ENCODE measurements around the gene TMEM145. TPM values are rescaled to one million over a fixed set of nuclear protein-coding genes. Genes with fewer than 3 reads are reported as not detected.

TMEM145 gene
- total RNA-seq, 1 experiment from 2014 or later = 1.5 TPM

GRCh38 chr19:42343344-42344110 is 30.4 kb downstream of the TMEM145 start:
- Mint-ChIP-seq H3K4me3 (ENCODE audit: low read depth, unreplicated experiment) (no peak overlapping the region), H3K9me3 (ENCODE audit: low read depth, unreplicated experiment) (no peaks in the 10 kb centered on the region), H3K27me3 (ENCODE audit: unreplicated experiment) (no peaks in the 10 kb centered on the region), H3K27ac (ENCODE audit: unreplicated experiment) (no peak overlapping the region), H3K36me3 (ENCODE audit: insufficient read depth, unreplicated experiment) (no peaks in the 10 kb centered on the region), H3K4me1 (ENCODE audit: low read depth, unreplicated experiment) (no peaks in the 10 kb centered on the region)
- peak; percentile 49 for TF ChIP-seq CTCF (IDR thresholded peaks at IDR 0.05; ENCODE audit: unreplicated experiment)
- CTCF ChIA-PET = interaction anchor here (0.6 kb wide), 1 partner anchor 39 kb away, joined by 3 read pairs; no protein-coding TSS in a partner anchor
- no TSS peak for BruUV-seq (replicated peaks)
- no peak for DNase-seq
- intact Hi-C loops (cut with micrococcal nuclease; ENCODE audit: unreplicated experiment) = no loop called here

- intact Hi-C loops (cut with micrococcal nuclease; ENCODE audit: unreplicated experiment) = no loop called here
- DNase-seq = no peak
- Mint-ChIP-seq H3K36me3 (ENCODE audit: insufficient read depth, unreplicated experiment) (no peaks in the 10 kb centered on the region), H3K27me3 (ENCODE audit: unreplicated experiment) (no peaks in the 10 kb centered on the region), H3K4me1 (ENCODE audit: low read depth, unreplicated experiment) (no peaks in the 10 kb centered on the region), H3K27ac (ENCODE audit: unreplicated experiment) (no peak overlapping the region), H3K4me3 (ENCODE audit: low read depth, unreplicated experiment) (no peak overlapping the region), H3K9me3 (ENCODE audit: low read depth, unreplicated experiment) (no peaks in the 10 kb centered on the region)
- BruUV-seq (replicated peaks) = no TSS peak
- no peak for TF ChIP-seq CTCF (IDR thresholded peaks at IDR 0.05; ENCODE audit: unreplicated experiment)
- CTCF ChIA-PET = no interaction called here
Observed at GRCh38 chr19:42344336-42344893, 31.3 kb downstream of the TMEM145 start.

GRCh38 chr19:42345191-42345812 is 32.2 kb downstream of the TMEM145 start:
- BruUV-seq (replicated peaks) = no TSS peak
- no peaks in the 10 kb centered on the region for H3K27me3 Mint-ChIP-seq (ENCODE audit: unreplicated experiment)
- H3K4me1 Mint-ChIP-seq (ENCODE audit: low read depth, unreplicated experiment) = no peaks in the 10 kb centered on the region
- H3K4me3 Mint-ChIP-seq (ENCODE audit: low read depth, unreplicated experiment) = no peak overlapping the region
- no peak overlapping the region for H3K27ac Mint-ChIP-seq (ENCODE audit: unreplicated experiment)
- H3K36me3 Mint-ChIP-seq (ENCODE audit: insufficient read depth, unreplicated experiment) = no peaks in the 10 kb centered on the region
- CTCF ChIA-PET = no interaction called here
- no peak for TF ChIP-seq CTCF (IDR thresholded peaks at IDR 0.05; ENCODE audit: unreplicated experiment)
- H3K9me3 Mint-ChIP-seq (ENCODE audit: low read depth, unreplicated experiment) = no peaks in the 10 kb centered on the region
- no peak for DNase-seq
- intact Hi-C loops (cut with micrococcal nuclease; ENCODE audit: unreplicated experiment) = no loop called here

- Mint-ChIP-seq H3K27ac (ENCODE audit: unreplicated experiment) (no peak overlapping the region), H3K9me3 (ENCODE audit: low read depth, unreplicated experiment) (no peaks in the 10 kb centered on the region), H3K4me3 (ENCODE audit: low read depth, unreplicated experiment) (no peak overlapping the region), H3K4me1 (ENCODE audit: low read depth, unreplicated experiment) (no peaks in the 10 kb centered on the region), H3K27me3 (ENCODE audit: unreplicated experiment) (no peaks in the 10 kb centered on the region), H3K36me3 (ENCODE audit: insufficient read depth, unreplicated experiment) (no peaks in the 10 kb centered on the region)
- CTCF ChIA-PET = no interaction called here
- no peak for DNase-seq
- TF ChIP-seq CTCF (IDR thresholded peaks at IDR 0.05; ENCODE audit: unreplicated experiment) = no peak
- BruUV-seq (replicated peaks) = no TSS peak
- intact Hi-C loops (cut with micrococcal nuclease; ENCODE audit: unreplicated experiment) = no loop called here
Observed at GRCh38 chr19:42348211-42348610, 35.1 kb downstream of the TMEM145 start.

Data from Calu3 (cell line).